ELR (cell line): ENCODE data around the gene ECI1.
"Not testable (repeated sequence)": the region's sequence is repeated elsewhere in the genome, so short reads cannot be mapped to it uniquely, and the experiment has no call there.

Source experiments
- DNase-seq: peaks from one replicate; pipeline ENCODE4 v3.0.0-alpha.2; 2015; ENCODE audit warnings: low read depth

Gene ECI1

DNA sequence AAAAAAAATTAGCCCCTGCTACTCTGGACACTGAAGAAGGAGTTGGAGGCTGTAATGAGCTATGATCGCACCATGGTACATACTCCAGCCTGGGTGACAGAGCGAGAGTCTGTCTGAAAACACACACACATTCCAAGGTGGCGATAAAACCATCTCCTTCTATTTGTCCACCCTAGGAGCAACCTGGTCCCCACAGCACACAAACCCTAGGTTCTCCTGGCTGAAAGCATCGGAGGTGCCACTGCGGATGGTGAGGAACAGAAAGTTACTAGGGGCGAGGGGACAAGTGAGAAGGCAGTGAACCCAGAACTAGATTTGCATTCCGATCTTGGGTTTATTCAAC, 1.4 kb upstream of the ECI1 start:
- peak; percentile 34 for DNase-seq

- DNase-seq, result peak; percentile 45
Measured at GRCh38 chr16:2250652-2251295, 613 bp downstream of the ECI1 start.

- DNase-seq, result no peak
Measured at GRCh38 chr16:2246301-2246885, 5.0 kb downstream of the ECI1 start.

GRCh38 chr16:2244926-2245795, 6.2 kb downstream of the ECI1 start:
- DNase-seq, result peak; percentile 42

- DNase-seq, result no peak
Measured at GRCh38 chr16:2244301-2244700, 7.1 kb downstream of the ECI1 start.

DNA sequence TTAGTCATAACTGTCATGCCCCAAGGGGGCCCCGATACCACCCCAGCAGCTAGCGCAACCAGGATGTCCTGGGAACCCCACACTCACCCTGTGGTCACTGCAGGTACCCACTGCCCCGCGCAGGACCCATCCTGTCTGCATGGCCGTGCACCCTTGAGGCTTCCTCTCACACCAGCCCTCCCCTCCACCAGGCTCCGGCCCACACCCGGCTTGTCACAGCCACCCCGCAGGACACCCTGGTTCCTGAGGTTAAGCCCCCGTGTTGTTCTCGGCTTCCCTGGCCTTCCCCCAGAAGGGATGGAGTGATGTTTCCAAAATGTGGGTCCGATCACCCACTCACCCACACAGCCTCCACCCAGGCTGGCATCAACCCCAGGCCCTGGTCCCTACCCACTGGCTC, 7.6 kb downstream of the ECI1 start:
- DNase-seq, result no peak

DNA sequence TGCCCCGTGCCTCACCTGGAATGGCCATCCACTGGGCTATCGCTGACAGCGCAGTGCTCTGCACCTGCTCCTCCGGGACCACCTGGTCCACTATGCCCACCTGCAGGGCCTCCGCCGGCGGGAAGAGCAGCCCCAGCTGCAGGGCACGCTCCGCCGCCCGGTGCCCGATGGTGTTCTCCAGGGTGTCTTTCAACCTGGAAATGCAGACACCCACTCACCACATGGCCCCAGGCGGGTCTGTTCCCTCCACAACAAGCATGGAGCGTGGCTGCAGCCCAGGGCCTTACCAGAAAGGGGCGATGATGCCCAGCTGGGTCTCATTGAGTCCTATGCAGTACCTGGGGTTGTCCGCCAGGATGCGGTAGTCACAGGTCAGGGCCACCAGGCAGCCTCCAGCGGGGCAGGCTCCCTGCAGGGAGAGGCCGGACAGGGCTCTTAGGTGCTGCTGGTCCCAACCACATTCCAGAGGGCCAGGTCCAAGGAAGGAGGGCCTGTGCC, 8.3 kb downstream of the ECI1 start:
- peak; percentile 28 for DNase-seq

DNA sequence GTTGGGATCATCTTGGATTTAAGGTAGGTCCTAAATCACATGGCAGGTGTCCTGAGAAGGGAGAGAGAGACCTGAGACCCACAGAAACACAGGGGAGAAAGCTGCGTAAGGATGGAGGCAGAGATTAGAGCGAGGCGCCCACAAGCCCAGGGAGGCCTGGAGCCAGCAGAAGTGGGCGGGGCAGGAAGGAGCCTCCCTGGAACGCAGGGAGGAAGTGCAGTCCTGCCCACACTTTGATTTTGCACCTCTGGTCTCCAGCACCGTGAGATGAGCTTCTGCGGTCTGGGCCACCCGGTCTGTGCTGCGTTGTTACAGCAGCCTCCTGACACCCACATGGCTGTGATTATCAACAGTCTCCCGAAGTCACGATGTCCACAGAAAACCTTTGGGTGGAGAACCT, 8.8 kb downstream of the ECI1 start:
- DNase-seq, result no peak

GRCh38 chr16:2240331-2240730, 11.1 kb downstream of the ECI1 start:
- not testable (repeated sequence) for DNase-seq

- peak; percentile 17 for DNase-seq
Measured at GRCh38 chr16:2238838-2239675, 12.3 kb downstream of the ECI1 start.

DNA sequence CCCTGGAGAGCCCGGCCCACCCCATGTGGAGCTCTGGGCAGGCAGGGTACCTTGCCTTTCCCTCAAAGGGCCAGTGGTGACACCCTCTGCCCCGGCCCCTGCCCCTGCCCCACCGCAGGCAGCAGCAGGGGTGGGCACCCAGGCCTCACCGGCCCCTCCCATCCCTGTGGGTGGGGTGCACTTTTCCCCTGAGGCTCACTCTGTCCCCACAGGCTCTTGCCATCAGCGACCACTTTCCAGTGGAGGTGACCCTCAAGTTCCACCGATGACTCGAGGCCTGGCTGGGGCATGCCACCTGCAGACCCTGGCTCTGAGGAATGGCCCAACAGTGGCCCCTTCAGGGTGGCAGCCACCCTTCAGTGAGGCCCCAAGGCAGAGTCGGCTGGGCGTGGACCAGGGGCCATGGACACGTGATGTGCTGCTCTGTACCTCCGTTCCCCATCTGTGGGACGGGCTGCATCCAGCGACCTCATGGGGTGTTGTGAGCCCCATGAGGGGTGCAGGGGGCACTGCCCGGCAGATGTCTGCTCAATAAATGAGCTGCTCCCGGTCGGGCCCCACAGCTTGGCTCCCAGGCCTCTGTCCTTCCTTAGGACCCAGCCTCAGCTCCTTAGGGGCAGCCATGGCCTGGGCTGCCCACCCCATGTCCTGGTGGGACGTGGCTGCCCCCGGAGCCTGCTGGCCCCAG, 13.1 kb downstream of the ECI1 start:
- DNase-seq, result no peak

- no peak for DNase-seq
Measured at GRCh38 chr16:2237493-2238149, 13.8 kb downstream of the ECI1 start.

DNA sequence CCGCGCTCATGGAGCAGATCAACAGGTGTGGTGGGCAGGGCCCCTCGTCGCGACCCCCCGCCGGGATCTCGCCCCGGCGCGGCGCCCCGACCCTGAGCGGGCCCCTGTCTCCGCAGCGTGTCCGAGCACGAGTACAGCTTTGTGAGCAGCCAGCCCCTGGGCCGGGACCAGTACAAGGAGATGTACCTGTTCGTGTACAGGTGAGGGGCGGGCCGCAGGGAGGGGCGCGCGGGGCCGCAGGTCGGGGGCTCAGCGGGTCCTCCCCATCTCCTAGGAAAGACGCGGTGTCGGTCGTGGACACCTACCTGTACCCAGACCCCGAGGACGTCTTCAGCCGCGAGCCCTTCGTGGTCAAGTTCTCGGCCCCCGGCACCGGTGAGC, 14.3 kb downstream of the ECI1 start:
- no peak for DNase-seq

GRCh38 chr16:2236337-2237101, 14.9 kb downstream of the ECI1 start, which contains the start of gene DNASE1L2:
TSS of gene DNASE1L2 (plus strand) at chr16:2236444. CDS start at chr16:2236817, 373 bp downstream.
- DNase-seq, result peak; percentile 28

GRCh38 chr16:2235695-2236336, 15.6 kb downstream of the ECI1 start:
- no peak for DNase-seq

DNA sequence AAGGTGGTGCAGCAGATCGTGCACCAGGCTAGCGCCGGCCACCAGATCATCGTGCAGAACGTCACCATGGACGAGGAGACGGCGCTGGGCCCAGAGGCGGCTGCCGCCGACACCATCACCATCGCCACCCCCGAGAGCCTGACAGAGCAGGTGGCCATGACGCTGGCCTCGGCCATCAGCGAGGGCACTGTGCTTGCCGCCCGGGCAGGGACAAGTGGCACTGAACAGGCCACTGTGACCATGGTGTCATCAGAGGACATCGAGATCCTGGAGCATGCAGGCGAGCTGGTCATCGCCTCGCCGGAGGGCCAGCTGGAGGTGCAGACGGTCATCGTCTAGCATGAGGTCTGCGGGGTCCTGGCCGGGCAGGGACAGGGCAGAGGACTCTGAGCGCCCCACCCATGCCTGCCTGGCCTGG, 16.1 kb downstream of the ECI1 start:
- no peak for DNase-seq

- no peak for DNase-seq
Measured at GRCh38 chr16:2234813-2235170, 16.6 kb downstream of the ECI1 start.

- no peak for DNase-seq
Measured at GRCh38 chr16:2233872-2234812, 17.2 kb downstream of the ECI1 start.
